ENCODE measurements around the gene EFCAB8. TPM values are rescaled to one million over a fixed set of nuclear protein-coding genes. Genes with fewer than 3 reads are reported as not detected.
"Not testable (repeated sequence)": the region's sequence is repeated elsewhere in the genome, so short reads cannot be mapped to it uniquely, and the experiment has no call there.

The EFCAB8 gene
- total and polyA plus RNA-seq, 2 donors from 2014 or later = 0.13 TPM; not detected in 1

GRCh38 chr20:32858189-32858588 is 534 bp upstream of the EFCAB8 start:
- TF ChIP-seq CTCF (IDR thresholded peaks at IDR 0.05; ENCODE audit: borderline replicate concordance, extremely low read depth, insufficient read depth) = no peak
- Histone ChIP-seq H3K9ac (ENCODE audit: low read length in 3 of 3) (no peak overlapping the region), H3K4me3 (ENCODE audit: low read length in 3 of 3) (no peak overlapping the region), H3K36me3 (ENCODE audit: control insufficient read depth in 2 of 3, insufficient read depth in 3 of 3, low read length in 3 of 3) (peaks cover 0 to 3% (median 0%) of the 10 kb centered on the region in 3 donors), H3K9me3 (ENCODE audit: control insufficient read depth in 2 of 3, insufficient read depth in 1 of 3, low read length in 3 of 3) (no peaks in the 10 kb centered on the region), H3K4me1 (ENCODE audit: control insufficient read depth in 2 of 3, insufficient read depth in 2 of 3, low read depth in 1 of 3, low read length in 3 of 3) (no peaks in the 10 kb centered on the region), H3K27ac (ENCODE audit: low read depth in 2 of 2, low read length in 2 of 2) (no peak overlapping the region), H3K27me3 (ENCODE audit: control insufficient read depth, insufficient read depth, low read length) (no peaks in the 10 kb centered on the region)
- DNase-seq (no peak), FAIRE-seq (no peak)
- intact Hi-C loops (cut with DNase I) = no loop called here

DNA sequence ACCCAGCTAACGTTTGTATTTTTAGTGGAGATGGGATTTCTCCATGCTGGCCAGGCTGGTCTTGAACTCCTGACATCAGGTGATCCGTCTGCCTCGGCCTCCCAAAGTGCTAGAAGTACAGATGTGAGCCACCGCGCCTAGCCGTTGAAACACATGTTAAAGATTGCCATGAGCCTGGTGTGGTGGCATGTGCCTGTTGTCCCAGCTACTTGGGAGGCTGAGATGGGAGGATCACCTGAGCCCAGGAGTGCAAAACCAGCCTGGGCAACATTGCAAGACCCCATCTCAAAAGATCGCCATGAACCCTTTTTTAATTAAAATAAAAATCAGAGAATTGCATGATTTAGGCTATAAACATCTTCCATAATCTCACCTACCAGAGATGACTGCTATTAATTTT is 2.7 kb downstream of the EFCAB8 start:
- Histone ChIP-seq H3K27ac (ENCODE audit: low read depth in 2 of 2, low read length in 2 of 2) (no peak overlapping the region), H3K36me3 (ENCODE audit: control insufficient read depth in 2 of 3, insufficient read depth in 3 of 3, low read length in 3 of 3) (no peaks in the 10 kb centered on the region), H3K9me3 (ENCODE audit: control insufficient read depth in 2 of 3, insufficient read depth in 1 of 3, low read length in 3 of 3) (no peaks in the 10 kb centered on the region), H3K9ac (ENCODE audit: low read length in 3 of 3) (no peak overlapping the region), H3K4me1 (ENCODE audit: control insufficient read depth in 2 of 3, insufficient read depth in 2 of 3, low read depth in 1 of 3, low read length in 3 of 3) (no peaks in the 10 kb centered on the region), H3K27me3 (ENCODE audit: control insufficient read depth, insufficient read depth, low read length) (no peaks in the 10 kb centered on the region), H3K4me3 (ENCODE audit: low read length in 3 of 3) (no peak overlapping the region)
- no peak for TF ChIP-seq CTCF (IDR thresholded peaks at IDR 0.05; ENCODE audit: borderline replicate concordance, extremely low read depth, insufficient read depth)
- intact Hi-C loops (cut with DNase I) = no loop called here
- FAIRE-seq (no peak), DNase-seq (no peak)

GRCh38 chr20:32869562-32869961 is 10.8 kb downstream of the EFCAB8 start:
- Histone ChIP-seq H3K36me3 (ENCODE audit: control insufficient read depth in 2 of 3, insufficient read depth in 3 of 3, low read length in 3 of 3) (no peaks in the 10 kb centered on the region), H3K4me3 (ENCODE audit: low read length in 3 of 3) (no peak overlapping the region), H3K9ac (ENCODE audit: low read length in 3 of 3) (no peak overlapping the region)

DNA sequence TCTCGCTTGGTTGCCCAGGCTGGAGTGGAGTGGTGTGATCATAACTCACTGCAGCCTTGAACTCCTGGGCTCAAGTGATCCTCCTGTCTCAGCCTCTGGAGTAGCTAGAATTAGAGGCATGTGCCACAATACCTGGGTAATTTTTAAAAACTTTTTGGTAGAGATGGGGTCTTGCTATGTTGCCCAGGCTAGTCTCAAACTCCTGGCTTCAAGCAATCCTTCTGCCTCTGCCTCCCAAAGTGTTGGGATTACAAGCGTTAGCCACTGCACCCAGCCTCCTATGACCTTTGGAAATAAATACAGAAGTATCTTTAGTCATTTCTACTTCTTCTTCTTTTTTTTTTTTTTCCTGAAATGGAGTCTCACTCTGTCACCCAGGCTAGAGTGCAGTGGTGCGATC is 11.8 kb downstream of the EFCAB8 start:
- H3K9me3 ChIP-seq (ENCODE audit: control insufficient read depth in 2 of 3, insufficient read depth in 1 of 3, low read length in 3 of 3); H3K4me3 ChIP-seq (ENCODE audit: low read length in 3 of 3); intact Hi-C loops (cut with DNase I); H3K4me1 ChIP-seq (ENCODE audit: control insufficient read depth in 2 of 3, insufficient read depth in 2 of 3, low read depth in 1 of 3, low read length in 3 of 3); DNase-seq; H3K9ac ChIP-seq (ENCODE audit: low read length in 3 of 3); H3K36me3 ChIP-seq (ENCODE audit: control insufficient read depth in 2 of 3, insufficient read depth in 3 of 3, low read length in 3 of 3); H3K27ac ChIP-seq (ENCODE audit: low read depth in 2 of 2, low read length in 2 of 2); FAIRE-seq; H3K27me3 ChIP-seq (ENCODE audit: control insufficient read depth, insufficient read depth, low read length): not testable (repeated sequence)

More at GRCh38 chr20:32869562-32869961, 10.8 kb downstream of the EFCAB8 start:
- no peak for FAIRE-seq
- Histone ChIP-seq H3K27ac (ENCODE audit: low read depth in 2 of 2, low read length in 2 of 2) (no peak overlapping the region), H3K27me3 (ENCODE audit: control insufficient read depth, insufficient read depth, low read length) (no peaks in the 10 kb centered on the region), H3K4me1 (ENCODE audit: control insufficient read depth in 2 of 3, insufficient read depth in 2 of 3, low read depth in 1 of 3, low read length in 3 of 3) (no peaks in the 10 kb centered on the region), H3K9me3 (ENCODE audit: control insufficient read depth in 2 of 3, insufficient read depth in 1 of 3, low read length in 3 of 3) (no peaks in the 10 kb centered on the region)
- DNase-seq = no peak
- no peak for TF ChIP-seq CTCF (IDR thresholded peaks at IDR 0.05; ENCODE audit: borderline replicate concordance, extremely low read depth, insufficient read depth)
- intact Hi-C loops (cut with DNase I) = no loop called here

Data from kidney (tissue), 14 donors.